ENCODE results near the gene OR10A3. TPM values are rescaled to one million over a fixed set of nuclear protein-coding genes. Genes with fewer than 3 reads are reported as not detected.

OR10A3 gene
- total RNA-seq, 1 experiment from 2014 or later: not detected

DNA sequence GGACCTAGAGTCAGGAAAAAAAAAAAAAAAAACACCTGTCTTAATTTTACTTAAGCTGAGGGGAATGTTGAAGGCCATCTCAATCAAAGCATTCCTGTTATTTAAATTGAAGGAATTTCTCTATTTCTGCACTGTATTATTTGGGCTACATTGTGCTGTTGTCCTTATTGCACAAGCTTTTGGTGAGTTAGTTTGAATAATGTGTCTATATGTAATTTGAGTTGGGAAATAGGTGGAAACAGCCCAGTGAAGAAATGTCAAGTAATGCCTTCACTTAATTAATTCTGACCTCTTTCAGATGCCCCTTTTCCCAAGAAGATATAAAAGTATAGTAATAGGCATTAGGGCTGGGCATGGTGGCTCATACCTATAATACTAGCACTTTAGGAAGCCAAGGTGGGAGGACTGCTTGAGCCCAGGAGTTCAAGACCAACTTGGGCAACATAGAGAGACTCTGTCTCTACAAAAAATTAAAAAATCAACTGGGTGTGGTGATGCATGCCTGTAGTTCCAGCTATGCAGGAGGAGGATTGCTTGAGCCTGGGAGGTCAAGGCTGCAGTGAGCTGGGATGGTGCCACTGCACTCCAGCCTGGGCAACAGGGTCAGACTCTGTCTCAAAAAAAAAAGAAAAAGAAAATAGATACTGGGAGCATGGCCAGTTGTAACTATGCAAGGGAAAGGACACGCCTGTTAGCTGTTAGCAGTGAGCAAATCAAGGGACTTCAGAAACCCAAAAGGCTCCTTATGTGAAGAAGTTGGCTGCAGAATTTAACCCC is 45.3 kb downstream of the OR10A3 start:
- no peak overlapping the region for H3K9ac ChIP-seq (ENCODE audit: low read length)
- H3K36me3 ChIP-seq (ENCODE audit: control insufficient read depth in 1 of 2, insufficient read depth in 2 of 2, low read length in 2 of 2): no peaks in the 10 kb centered on the region
- no peak overlapping the region for H3K4me2 ChIP-seq (ENCODE audit: low read length)
- no peak for ATAC-seq
- H3K9me3 ChIP-seq (ENCODE audit: control insufficient read depth in 1 of 2, insufficient read depth in 1 of 2, low read depth in 1 of 2, low read length in 2 of 2): no peaks in the 10 kb centered on the region
- ChIA-PET POLR2A (no interaction called here), RAD21 (ENCODE audit: low non-redundant PET in 1 of 2, low total read pairs in 2 of 2, uncharacterized antibody in 2 of 2, unreplicated experiment in 2 of 2) (no interaction called here), CTCF (interaction anchor here (1.7 kb wide), 1 partner anchor 203 kb away, joined by 5 read pairs; no protein-coding TSS in a partner anchor)
- no peaks in the 10 kb centered on the region for H3K9me2 ChIP-seq (ENCODE audit: insufficient read depth)
- H3K4me1 ChIP-seq (ENCODE audit: control insufficient read depth in 1 of 2, insufficient read depth in 2 of 2, low read length in 2 of 2): no peaks in the 10 kb centered on the region
- H2AFZ ChIP-seq (ENCODE audit: low read depth, low read length, poor library complexity, severe bottlenecking): no peak overlapping the region
- H4K20me1 ChIP-seq (ENCODE audit: insufficient read depth): no peaks in the 10 kb centered on the region
- intact Hi-C loops (cut with micrococcal nuclease): loop anchor here (10.0 kb wide), 1 partner anchor 199 kb away; no protein-coding TSS in a partner anchor
- H3K79me2 ChIP-seq (ENCODE audit: insufficient read depth, low read length): no peaks in the 10 kb centered on the region
- peaks cover 8% of the 10 kb centered on the region; the same call in 1 of the 2 replicates for H3K27me3 ChIP-seq (ENCODE audit: insufficient read depth, low read length)
- no peak overlapping the region for H3K27ac ChIP-seq (ENCODE audit: low read depth, low read length)
- TF ChIP-seq EZH2phosphoT487 (IDR thresholded peaks at IDR 0.05; ENCODE audit: borderline replicate concordance): no peak
- no peak for TF ChIP-seq SIN3A (IDR thresholded peaks at IDR 0.05; ENCODE audit: low read depth)
- TF ChIP-seq SP1 (IDR thresholded peaks at IDR 0.05; ENCODE audit: low read depth): no peak
- TF ChIP-seq CEBPB (IDR thresholded peaks at IDR 0.05; ENCODE audit: low read depth): no peak
- TF ChIP-seq POLR2A (IDR thresholded peaks at IDR 0.05; ENCODE audit: borderline replicate concordance, extremely low read depth, insufficient read depth, insufficient read length): no peak
- TF ChIP-seq SRF (IDR thresholded peaks at IDR 0.05; ENCODE audit: low read depth): no peak
- no peak for TF ChIP-seq CBX3 (IDR thresholded peaks at IDR 0.05; ENCODE audit: low read depth)
- TF ChIP-seq, protein P1, sequence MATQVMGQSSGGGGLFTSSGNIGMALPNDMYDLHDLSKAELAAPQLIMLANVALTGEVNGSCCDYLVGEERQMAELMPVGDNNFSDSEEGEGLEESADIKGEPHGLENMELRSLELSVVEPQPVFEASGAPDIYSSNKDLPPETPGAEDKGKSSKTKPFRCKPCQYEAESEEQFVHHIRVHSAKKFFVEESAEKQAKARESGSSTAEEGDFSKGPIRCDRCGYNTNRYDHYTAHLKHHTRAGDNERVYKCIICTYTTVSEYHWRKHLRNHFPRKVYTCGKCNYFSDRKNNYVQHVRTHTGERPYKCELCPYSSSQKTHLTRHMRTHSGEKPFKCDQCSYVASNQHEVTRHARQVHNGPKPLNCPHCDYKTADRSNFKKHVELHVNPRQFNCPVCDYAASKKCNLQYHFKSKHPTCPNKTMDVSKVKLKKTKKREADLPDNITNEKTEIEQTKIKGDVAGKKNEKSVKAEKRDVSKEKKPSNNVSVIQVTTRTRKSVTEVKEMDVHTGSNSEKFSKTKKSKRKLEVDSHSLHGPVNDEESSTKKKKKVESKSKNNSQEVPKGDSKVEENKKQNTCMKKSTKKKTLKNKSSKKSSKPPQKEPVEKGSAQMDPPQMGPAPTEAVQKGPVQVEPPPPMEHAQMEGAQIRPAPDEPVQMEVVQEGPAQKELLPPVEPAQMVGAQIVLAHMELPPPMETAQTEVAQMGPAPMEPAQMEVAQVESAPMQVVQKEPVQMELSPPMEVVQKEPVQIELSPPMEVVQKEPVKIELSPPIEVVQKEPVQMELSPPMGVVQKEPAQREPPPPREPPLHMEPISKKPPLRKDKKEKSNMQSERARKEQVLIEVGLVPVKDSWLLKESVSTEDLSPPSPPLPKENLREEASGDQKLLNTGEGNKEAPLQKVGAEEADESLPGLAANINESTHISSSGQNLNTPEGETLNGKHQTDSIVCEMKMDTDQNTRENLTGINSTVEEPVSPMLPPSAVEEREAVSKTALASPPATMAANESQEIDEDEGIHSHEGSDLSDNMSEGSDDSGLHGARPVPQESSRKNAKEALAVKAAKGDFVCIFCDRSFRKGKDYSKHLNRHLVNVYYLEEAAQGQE (IDR thresholded peaks at IDR 0.05; ENCODE audit: low read depth): no peak
- TF ChIP-seq ZFX (IDR thresholded peaks at IDR 0.05): no peak
- no peak for TF ChIP-seq RAD21 (IDR thresholded peaks at IDR 0.05; ENCODE audit: low read depth)
- no peak for TF ChIP-seq ELF1 (IDR thresholded peaks at IDR 0.05; ENCODE audit: borderline replicate concordance, low read depth)
- no peak for TF ChIP-seq POLR2AphosphoS5 (IDR thresholded peaks at IDR 0.05; ENCODE audit: low read depth, low read length)
- no peak for TF ChIP-seq YY1 (IDR thresholded peaks at IDR 0.05; ENCODE audit: extremely low read depth, insufficient replicate concordance, low read depth, low read length)
- TF ChIP-seq FOSL1 (IDR thresholded peaks at IDR 0.05; ENCODE audit: low read depth): no peak
- TF ChIP-seq EGR1 (IDR thresholded peaks at IDR 0.05; ENCODE audit: low read depth): no peak
- TF ChIP-seq, protein P2, sequence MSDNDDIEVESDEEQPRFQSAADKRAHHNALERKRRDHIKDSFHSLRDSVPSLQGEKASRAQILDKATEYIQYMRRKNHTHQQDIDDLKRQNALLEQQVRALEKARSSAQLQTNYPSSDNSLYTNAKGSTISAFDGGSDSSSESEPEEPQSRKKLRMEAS (IDR thresholded peaks at IDR 0.05): no peak
- TF ChIP-seq TCF7L2 (IDR thresholded peaks at IDR 0.05; ENCODE audit: borderline replicate concordance, extremely low read depth, insufficient read depth, insufficient read length): no peak
- TF ChIP-seq JUND (IDR thresholded peaks at IDR 0.05): no peak
- TF ChIP-seq, protein P3, sequence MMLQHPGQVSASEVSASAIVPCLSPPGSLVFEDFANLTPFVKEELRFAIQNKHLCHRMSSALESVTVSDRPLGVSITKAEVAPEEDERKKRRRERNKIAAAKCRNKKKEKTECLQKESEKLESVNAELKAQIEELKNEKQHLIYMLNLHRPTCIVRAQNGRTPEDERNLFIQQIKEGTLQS (IDR thresholded peaks at IDR 0.05): no peak
- no peak for TF ChIP-seq EZH2 (IDR thresholded peaks at IDR 0.05)
- no peak overlapping the region for H3K4me3 ChIP-seq (replicated peaks in 1 of 2; ENCODE audit: low read depth in 1 of 2, low read length in 2 of 2)
- no peak for DNase-seq (ENCODE audit: low read depth, low spot score)
- BruUV-seq (replicated peaks): no TSS peak
